Measurements from ENCODE around the gene CAPG. TPM values are rescaled to one million over a fixed set of nuclear protein-coding genes. Genes with fewer than 3 reads are reported as not detected.
"Not testable (repeated sequence)": the region's sequence is repeated elsewhere in the genome, so short reads cannot be mapped to it uniquely, and the experiment has no call there.

CAPG gene
- total RNA-seq, 1 donor from 2014 or later, result 73.1 TPM

DNA sequence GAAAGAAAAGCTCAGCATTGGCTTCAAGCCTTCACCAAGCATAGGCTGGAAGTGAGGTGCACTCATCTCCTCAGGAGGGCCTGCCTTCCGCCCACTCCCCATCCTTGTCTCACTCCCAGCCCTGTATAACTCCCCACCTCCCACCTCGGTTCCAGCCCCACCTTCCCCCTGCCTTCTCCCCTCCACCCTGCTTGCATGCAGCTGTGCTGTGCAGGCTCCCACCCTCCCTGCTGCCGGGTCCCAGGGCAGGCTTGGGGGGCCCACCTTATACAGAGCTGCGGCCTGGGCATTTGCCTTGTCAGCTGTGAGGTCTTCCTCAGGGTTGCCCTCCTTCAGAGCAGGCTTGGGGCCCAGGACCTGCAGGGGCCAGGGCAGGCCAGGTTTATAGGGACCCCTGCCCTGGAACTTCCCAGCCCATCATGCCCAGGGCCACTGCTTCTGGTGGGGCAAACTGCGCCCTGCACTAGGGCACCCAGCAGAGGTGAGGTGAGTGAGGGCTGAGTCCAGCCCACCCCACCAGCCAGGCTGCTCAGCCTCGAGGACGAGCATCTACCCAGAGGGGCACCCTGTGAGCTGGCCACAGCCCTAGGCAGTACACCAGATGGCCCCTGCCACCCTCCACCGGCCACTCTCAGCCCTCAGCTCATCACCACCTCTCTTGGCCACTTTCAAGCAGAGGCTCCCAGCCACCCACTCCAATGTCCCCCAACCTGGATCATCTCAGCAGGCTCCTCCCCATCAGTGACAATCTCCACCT, 11.6 kb downstream of the CAPG start:
- no peak for DNase-seq (ENCODE audit: low read depth, low spot score)

- no peak for DNase-seq (ENCODE audit: low read depth, low spot score)
These were observed 12.2 kb downstream of the CAPG start for GRCh38 chr2:85397925-85398331.

- no peak for DNase-seq (ENCODE audit: low read depth, low spot score)
These were observed 13.4 kb downstream of the CAPG start for GRCh38 chr2:85396531-85397470.

GRCh38 chr2:85395912-85396475, 14.2 kb downstream of the CAPG start:
- DNase-seq (ENCODE audit: low read depth, low spot score), result no peak

DNA sequence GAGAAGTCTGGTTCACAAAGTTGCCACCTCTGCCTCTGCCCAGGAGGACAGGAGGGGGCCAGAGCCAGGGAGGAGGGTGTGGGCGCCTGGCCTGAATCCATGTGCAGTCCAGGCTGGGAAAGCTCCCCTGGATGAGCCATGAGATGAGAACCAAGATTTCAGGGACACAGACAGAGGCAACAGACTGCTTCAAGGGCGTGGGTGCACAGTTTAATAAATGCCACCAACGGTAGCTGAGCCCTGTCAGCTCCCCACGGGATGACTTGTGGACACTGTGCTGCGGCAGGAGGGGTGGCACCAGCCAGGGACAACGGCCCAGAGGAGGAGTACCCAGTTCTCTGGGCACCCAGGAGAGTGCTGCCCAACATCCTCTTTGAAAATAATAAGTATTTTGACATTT, 15.2 kb downstream of the CAPG start:
- DNase-seq (ENCODE audit: low read depth, low spot score), result no peak

DNA sequence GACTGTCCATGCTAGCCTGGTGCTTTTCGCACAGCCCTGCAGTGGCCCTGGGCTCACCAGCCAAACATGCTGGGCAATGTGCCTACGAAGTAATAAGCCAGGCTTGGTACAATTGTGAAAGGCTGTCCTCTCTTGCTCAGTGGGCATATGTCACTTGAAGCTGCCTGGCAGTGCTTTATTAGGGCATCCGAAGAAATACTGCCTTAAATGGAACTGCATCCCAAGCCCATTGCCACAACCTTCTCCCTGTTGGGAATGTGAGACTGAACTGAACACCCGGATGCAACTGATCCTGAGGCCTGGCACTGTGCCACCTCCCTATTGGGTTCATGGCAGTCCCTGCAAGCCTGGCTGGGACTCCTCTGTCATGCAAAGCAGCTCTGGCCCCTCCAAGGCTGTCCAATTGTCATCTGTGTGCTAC, 15.9 kb downstream of the CAPG start:
- no peak for DNase-seq (ENCODE audit: low read depth, low spot score)

DNA sequence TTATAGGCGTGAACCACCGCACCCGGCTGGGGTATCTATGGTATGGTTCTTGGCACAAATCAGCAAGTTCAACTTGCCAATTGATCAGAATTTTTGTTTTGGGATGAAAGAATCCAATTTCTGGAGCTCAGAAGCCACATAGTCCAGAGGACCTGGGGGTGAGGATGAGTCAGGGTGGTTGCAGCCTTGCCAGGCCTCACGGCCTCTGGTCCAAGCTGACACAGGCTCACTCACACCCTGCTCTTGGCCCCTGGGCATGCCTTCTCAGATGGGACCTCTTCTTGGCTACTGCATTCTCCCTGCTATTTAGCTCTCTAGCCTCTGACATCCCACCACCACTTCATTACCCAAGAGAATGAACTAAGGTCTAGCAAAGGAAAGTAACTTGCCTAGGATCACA, 16.3 kb downstream of the CAPG start:
- DNase-seq (ENCODE audit: low read depth, low spot score), result no peak

GRCh38 chr2:85390941-85391669, 19.1 kb downstream of the CAPG start:
- DNase-seq (ENCODE audit: low read depth, low spot score), result no peak

DNA sequence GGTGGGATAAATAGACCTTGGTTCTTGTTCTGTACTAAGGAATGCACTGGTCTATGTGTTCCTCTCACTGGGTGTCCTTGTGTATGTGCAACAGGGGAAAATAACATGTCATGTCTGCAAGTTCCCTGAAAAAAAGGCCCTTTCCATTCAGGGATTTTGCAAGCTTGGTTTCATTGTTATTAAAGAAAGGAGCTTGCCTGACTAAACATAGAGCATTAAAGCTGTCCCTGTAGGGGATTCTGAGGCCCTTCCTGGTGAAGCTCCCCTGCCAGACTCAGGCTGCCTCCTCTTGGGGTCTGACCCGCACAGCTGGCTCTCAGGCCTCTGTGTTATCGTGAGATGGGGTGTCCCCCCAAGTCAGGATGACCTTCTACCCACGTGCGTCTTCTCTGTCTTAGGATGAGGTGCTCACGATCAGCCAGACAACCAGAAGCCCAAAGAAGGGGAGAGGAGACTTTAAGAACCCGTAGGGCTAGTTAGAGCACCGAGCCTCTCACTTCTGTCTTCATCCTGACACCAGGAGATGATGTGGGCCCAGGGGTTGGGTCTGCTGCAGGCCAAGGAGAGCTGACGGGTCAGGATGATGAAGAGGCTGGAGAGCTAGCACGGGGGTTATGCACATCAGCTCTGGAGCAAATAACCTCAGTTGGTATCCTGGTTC, 21.2 kb downstream of the CAPG start:
- DNase-seq (ENCODE audit: low read depth, low spot score), result no peak

DNA sequence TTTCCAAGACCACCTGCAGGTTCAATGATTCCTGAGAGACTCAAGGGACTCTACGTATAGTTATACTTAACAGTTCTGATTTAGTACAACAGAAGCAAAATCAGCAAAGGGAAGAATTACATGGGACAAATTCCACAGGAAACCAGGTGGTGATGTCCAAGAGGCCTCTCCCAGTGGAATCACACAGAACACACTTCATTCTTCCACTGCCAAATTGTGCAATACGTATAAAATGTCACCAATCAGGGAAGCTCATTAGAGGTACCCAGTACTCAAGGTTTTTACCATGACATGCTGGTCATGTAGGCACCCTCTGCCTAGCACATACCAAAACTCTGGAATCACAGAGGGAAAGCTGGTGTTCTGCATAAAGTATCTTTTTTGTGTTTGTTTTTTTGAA, 22.4 kb downstream of the CAPG start:
- DNase-seq (ENCODE audit: low read depth, low spot score), result no peak

- no peak for DNase-seq (ENCODE audit: low read depth, low spot score)
These were observed 24.4 kb downstream of the CAPG start for GRCh38 chr2:85385746-85386145.

GRCh38 chr2:85383850-85384249, 26.3 kb downstream of the CAPG start:
- DNase-seq (ENCODE audit: low read depth, low spot score), result no peak

DNA sequence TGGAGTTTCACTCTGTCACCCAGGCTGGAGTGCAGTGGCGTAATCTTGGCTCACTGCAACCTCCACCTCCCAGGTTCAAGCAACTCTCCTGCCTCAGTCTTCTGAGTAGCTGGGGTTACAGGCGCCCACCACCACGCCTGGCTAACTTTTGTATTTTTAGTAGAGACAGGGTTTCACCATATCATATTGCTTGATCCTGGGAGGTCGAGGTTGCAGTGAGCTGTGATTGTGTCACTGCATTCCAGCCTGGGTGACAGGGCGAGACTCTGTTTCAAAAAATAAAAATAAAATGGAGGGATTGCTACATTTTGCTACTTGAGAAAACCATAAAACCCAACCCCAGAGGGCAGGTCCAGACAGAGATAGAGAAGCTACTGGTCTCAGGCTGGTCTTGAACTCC, 27.0 kb downstream of the CAPG start:
- not testable (repeated sequence) for DNase-seq (ENCODE audit: low read depth, low spot score)

DNA sequence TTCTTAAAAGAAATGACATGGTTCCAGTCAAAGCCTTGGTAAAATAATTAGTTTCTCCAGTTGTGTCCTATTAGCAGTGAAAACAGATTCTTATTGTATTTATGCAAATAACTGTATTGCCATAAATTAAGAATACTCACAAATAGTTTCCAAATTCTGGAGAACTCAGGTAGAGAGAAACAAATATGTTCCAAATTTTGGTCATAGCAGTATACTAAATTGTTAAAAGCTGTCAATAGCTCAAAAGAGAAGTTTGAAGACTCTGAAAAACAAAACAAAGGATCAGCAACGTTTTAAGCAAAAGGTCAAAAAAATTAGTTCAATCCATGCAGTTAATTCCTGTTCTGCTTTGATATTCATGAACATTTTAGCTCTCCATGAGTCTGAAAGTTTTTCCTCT, 30.1 kb downstream of the CAPG start:
- DNase-seq (ENCODE audit: low read depth, low spot score), result no peak

GRCh38 chr2:85378257-85378656, 31.9 kb downstream of the CAPG start:
- no peak for DNase-seq (ENCODE audit: low read depth, low spot score)

DNA sequence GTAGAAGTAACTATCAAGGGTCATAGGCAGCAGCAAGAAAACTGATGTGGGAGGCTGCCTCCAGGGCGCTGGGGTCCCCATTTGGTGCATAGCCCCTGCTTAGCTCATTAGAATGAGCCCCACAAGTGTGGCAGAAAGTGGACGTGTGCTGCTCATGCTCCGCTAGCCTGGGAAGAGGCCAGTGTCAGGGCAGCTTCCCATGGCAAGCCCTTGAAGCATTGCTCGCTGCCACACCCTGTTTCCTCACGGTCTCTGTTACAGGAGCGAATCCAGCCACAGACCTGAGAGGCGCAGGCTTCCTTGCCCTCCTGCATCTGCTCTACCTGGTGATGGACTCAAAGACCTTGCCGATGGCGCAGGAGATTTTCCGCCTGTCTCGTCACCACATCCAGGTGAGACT, 33.1 kb downstream of the CAPG start:
- DNase-seq (ENCODE audit: low read depth, low spot score), result no peak

GRCh38 chr2:85376291-85377065, 33.7 kb downstream of the CAPG start:
- no peak for DNase-seq (ENCODE audit: low read depth, low spot score)

DNA sequence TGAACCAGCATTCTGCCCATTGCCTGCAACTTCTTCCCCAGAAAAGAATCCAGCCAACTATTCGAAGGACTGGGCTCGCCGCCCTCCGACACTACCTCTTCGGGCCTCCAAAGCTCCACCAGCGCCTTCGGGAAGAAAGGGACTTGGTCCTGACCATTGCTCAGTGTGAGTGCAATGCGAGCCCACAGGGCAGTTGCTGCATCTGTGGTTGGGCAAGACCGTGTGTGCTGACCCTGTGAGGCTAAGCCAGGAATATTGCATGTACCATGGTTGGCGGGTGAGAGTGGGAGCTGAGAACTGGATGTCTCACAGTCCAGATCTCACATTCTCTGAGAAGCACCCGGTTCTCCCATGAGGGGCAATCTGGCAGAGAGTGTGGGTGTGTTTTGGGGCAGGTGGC, 39.1 kb downstream of the CAPG start:
- DNase-seq (ENCODE audit: low read depth, low spot score), result no peak

- DNase-seq (ENCODE audit: low read depth, low spot score), result no peak
These were observed 40.7 kb downstream of the CAPG start for GRCh38 chr2:85369500-85369899.

- DNase-seq (ENCODE audit: low read depth, low spot score), result no peak
These were observed 41.2 kb downstream of the CAPG start for GRCh38 chr2:85368921-85369320.
